GM12872 (cell line): ENCODE measurements around the gene TBC1D16.

Source experiments
- TF ChIP-seq, protein P1 (sequence below): IDR thresholded peaks from 3 replicates; pipeline ENCODE4 v1.5.1; 2011; ENCODE audit warnings: low read depth, mild to moderate bottlenecking, low read length, moderate library complexity; ENCODE audit not compliant: insufficient read depth

Gene TBC1D16

DNA sequence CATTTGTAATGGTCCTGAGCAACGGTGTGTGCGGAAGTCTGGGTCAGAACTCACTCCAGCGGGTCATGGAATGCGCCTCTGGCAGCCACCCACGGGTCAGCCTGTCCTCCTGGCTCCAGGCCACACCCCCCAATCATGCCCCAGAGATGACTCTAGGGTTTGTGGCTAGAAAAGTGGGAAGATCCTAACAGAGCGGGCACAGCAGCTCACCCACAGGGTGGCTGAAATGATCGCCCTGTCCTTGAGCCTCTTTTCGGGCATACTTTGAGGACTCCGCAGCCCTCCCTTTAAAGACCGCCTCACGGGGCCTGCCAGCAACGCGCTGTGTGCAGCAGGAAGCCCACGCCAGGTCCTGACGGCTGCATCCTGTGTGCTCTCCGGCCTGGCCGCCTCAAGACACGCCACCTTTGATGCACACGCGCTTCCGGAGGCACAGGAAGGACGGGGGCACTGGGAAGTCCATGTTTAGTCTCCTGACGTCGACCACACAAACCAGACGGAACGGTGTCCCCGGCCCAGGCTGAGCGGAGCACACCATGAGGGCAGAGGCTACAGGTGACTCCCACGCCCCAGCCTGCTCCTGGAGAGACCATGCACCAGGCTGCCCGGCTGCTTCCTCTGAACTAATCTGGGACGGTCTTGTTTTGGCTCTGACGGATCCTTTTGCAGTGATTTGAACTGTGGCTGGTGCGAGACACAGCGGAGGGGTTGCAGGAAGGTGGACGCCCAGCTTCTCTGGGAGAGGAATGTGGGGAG is 92.9 kb downstream of the TBC1D16 start:
- TF ChIP-seq, protein P1, sequence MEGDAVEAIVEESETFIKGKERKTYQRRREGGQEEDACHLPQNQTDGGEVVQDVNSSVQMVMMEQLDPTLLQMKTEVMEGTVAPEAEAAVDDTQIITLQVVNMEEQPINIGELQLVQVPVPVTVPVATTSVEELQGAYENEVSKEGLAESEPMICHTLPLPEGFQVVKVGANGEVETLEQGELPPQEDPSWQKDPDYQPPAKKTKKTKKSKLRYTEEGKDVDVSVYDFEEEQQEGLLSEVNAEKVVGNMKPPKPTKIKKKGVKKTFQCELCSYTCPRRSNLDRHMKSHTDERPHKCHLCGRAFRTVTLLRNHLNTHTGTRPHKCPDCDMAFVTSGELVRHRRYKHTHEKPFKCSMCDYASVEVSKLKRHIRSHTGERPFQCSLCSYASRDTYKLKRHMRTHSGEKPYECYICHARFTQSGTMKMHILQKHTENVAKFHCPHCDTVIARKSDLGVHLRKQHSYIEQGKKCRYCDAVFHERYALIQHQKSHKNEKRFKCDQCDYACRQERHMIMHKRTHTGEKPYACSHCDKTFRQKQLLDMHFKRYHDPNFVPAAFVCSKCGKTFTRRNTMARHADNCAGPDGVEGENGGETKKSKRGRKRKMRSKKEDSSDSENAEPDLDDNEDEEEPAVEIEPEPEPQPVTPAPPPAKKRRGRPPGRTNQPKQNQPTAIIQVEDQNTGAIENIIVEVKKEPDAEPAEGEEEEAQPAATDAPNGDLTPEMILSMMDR, result no peak

DNA sequence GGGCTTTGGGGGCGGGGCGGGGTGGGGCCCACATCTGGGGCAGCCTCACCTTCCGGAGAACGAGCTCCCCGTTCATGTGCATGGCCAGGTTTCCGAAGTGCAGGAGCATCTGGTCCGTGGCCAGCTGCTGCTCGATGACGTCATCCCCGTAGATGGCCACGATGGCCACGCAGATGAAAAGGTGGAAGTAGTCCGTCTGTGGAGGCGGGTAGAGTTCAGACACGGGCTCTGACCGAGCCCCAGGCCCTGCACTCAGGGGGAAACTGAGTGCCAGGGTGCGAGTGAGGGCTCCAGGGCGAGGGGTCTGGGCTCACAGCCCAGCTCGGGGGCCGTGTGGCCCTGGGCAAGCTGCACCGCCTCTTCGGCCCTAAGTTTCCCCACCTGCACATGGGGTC is 93.7 kb downstream of the TBC1D16 start:
- TF ChIP-seq, protein P1, result no peak

DNA sequence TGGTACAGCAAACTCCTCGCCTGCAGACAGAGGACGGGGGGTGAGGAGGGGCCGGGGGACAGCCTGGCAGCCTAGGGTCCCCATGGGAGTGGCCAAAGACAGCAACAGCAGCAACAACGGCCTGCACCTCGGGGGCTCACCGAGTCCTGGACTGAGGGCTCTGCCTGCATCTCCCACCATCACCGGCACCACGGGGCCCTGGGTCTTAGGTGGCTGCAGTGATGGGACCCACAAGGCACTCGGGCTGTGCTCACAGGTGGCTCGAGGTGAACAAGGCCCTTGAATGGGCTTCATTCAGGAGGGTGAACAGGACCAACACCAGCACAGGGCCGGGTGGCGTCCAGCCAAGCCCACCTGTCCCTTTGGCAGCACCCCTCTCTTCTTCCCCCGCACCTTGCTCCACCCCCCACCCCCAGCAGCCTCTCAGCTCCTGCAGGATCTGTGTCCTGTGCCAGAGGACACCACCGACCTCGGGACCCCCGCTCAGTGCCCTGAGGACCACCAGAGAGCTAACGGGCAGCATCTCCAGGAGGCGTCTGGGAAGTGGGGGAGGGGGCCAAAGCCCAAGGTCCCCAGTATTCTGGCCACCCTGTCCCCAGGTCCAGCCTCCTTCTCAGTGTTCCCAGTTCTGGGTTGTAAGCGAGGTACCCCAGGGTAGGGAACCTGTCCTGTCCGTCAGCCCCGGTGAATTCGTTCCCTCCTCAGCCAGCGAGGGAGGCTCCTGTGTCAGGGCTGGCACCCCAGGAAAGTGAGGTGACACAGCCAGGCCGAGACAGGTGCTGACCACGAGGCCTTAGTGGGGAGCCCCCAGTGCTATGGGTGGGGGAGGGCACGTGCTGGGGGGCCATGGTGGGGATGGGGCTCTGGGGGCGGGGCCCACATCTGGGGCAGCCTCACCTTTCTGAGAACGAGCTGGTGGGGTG is 94.3 kb downstream of the TBC1D16 start:
- TF ChIP-seq, protein P1, result no peak

DNA sequence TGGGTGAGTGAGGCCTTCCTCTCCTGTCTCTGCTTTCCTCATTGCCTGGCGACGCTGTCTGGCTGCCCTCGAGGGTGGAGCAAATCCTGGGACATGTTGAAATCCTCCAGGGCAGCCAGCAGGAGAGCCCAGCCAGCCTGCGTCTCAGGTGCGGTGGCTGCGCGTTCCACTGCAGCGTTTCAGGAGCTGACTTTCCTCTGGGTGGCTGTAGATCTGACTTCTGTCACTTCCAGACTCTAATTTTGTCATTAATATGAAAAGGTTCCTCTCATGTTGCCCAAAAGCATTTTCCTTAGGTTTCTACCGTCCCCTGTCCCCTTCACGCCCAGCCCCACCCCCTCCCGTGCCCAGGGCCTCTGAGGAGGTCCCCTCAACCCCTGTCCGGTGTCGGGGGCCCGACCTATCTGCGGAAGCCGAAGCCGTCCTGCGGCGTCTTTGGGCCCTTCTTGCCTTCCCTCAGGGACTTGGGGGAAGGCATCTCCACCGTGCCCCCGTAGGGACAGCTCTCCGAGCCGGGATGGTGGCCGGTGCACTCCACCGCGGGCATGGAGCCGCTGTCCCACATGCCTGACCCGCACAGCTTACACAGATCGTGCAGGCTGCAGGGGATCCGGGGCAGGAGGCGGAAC is 95.1 kb downstream of the TBC1D16 start:
- TF ChIP-seq, protein P1, result no peak

DNA sequence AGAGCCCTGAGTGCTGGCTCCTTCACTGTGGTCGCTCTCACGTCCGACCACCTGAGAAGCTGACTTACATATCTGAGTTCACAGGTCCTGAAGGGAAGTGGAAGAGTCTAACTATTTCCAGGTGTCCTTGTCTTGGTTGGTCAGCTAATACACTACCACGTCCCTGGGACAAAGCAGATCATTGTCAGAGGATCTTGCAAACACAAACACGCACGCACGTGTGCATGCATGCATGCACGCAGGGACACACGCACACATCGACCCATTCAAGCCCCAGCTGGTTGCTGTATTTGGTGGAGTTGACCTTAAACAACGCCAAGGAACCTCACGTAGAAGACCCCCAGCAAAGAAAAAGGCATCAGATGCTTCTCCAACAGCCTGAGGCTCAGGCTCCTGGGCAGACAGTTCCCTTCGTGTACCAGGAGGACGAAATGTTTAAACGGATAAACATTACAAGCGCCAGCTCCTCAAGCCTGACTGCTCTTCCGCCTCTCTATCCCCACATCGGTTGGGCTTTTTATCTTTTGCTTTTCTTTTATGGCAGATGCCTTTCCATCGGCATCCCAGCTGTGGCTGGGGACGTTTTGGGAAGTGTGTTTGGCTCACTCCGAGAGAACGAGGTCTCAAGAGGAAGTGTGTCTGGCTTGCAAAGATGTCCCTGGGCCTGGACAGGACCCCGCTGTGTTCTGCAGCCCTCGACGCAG is 95.8 kb downstream of the TBC1D16 start:
- TF ChIP-seq, protein P1, result no peak

DNA sequence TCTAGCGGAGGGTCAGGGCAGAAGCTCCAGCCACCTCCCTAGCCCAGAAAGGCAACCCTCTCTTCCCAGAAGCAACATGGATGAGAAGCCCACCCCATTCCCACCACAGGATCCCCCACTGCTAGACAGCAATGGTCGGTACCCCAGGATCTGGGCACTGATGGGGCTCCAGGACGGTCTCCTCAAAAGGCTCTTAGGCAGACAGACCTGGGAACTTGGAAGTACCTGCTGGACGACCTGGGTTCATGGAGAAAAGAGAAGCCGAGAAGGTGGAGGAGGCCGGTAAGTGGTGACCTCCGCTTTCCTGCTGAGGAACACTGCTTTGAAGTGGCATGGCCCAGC is 96.6 kb downstream of the TBC1D16 start:
- TF ChIP-seq, protein P1, result no peak
